Measurements from ENCODE around the gene SPART. TPM values are rescaled to one million over a fixed set of nuclear protein-coding genes. Genes with fewer than 3 reads are reported as not detected.

Gene SPART
- total and polyA plus RNA-seq, 2 of the 8 experiments (the other 6 are each of a cell fraction or from before 2014, with no cell fraction given) = 27.2 to 74.1 TPM

- POLR2A ChIA-PET (ENCODE audit: partially characterized antibody) = no interaction called here
Measured at GRCh38 chr13:36371185-36371584, 25.0 kb upstream of the SPART start.

More at GRCh38 chr13:36371185-36371584, 25.0 kb upstream of the SPART start:
- H3K4me2 ChIP-seq (ENCODE audit: insufficient read depth in 1 of 2, low read depth in 2 of 2, low read length in 2 of 2) = no peak overlapping the region
- no peak overlapping the region for H3K56ac ChIP-seq (replicated peaks; ENCODE audit: insufficient read length, low read depth, low read length)
- no peaks in the 10 kb centered on the region for H3K79me1 ChIP-seq (ENCODE audit: low read depth, low read length)
- no peak overlapping the region for H2AFZ ChIP-seq (ENCODE audit: low read length)
- no peak overlapping the region for H2BK5ac ChIP-seq (ENCODE audit: low read depth, low read length)
- no peaks in the 10 kb centered on the region for H3K79me2 ChIP-seq (ENCODE audit: control insufficient read depth in 1 of 2, insufficient read depth in 2 of 2, low read length in 2 of 2)
- H3K4ac ChIP-seq (replicated peaks; ENCODE audit: insufficient read length, low read depth, low read length) = no peak overlapping the region
- H3K4me3 ChIP-seq (ENCODE audit: extremely low read depth in 1 of 4, insufficient read depth in 2 of 4, low read depth in 3 of 4, low read length in 4 of 4) = no peak overlapping the region
- no peak overlapping the region for H2BK15ac ChIP-seq (ENCODE audit: low read length)
- H3K18ac ChIP-seq (ENCODE audit: extremely low read depth, low read length) = no peak overlapping the region
- H4K8ac ChIP-seq (ENCODE audit: extremely low read depth, insufficient read depth, low read length) = no peak overlapping the region
- peaks cover 0 to 3% (median 1%) of the 10 kb centered on the region in 4 experiments; a peak in 2 of 8 replicates for H3K36me3 ChIP-seq (ENCODE audit: control insufficient read depth in 2 of 4, insufficient read depth in 4 of 4, low read length in 3 of 4)
- WGBS, 2 experiments (ENCODE audit: extremely low coverage in 1 of 2, insufficient coverage in 1 of 2, insufficient read length in 1 of 2, insufficient replicate concordance in 2 of 2, low coverage in 1 of 2, low lambda C conversion rate in 2 of 2, missing lambda C conversion rate in 1 of 2) = 95% methylated on average over 4 of the region's 4 CpGs; no CpG with 5 or more reads in 1 of the 2 experiments
- H2BK12ac ChIP-seq (ENCODE audit: low read depth, low read length) = no peak overlapping the region
- no peaks in the 10 kb centered on the region for H3K27me3 ChIP-seq (replicated peaks in 1 of 4; ENCODE audit: control insufficient read depth in 3 of 4, extremely low read depth in 1 of 4, insufficient read depth in 3 of 4, low read length in 3 of 4)
- H3K27ac ChIP-seq (ENCODE audit: low read depth, low read length) = no peak overlapping the region
- no peak overlapping the region for H2BK20ac ChIP-seq (ENCODE audit: low read length)
- FAIRE-seq (no peak), DNase-seq (ENCODE audit: low read depth in 1 of 2, low spot score in 2 of 2) (no peak)
- no peak overlapping the region for H2BK120ac ChIP-seq (replicated peaks; ENCODE audit: low read depth, low read length)
- no peak overlapping the region for H3K9ac ChIP-seq (replicated peaks in 1 of 4; ENCODE audit: extremely low read depth in 1 of 4, low read depth in 3 of 4, low read length in 3 of 4)
- H4K20me1 ChIP-seq (replicated peaks in 1 of 2; ENCODE audit: control insufficient read depth in 1 of 2, insufficient read depth in 2 of 2, low read length in 2 of 2) = no peaks in the 10 kb centered on the region
- no peak overlapping the region for H3K23ac ChIP-seq (ENCODE audit: insufficient read length)
- no peak for TF ChIP-seq CHD2 (IDR thresholded peaks at IDR 0.05; ENCODE audit: low read length)
- TF ChIP-seq RNF2 (IDR thresholded peaks at IDR 0.05; ENCODE audit: borderline replicate concordance, low read depth, low read length, missing control alignments, poor library complexity, severe bottlenecking) = no peak
- no peak for TF ChIP-seq CHD1 (IDR thresholded peaks at IDR 0.05; ENCODE audit: low read depth, low read length)
- TF ChIP-seq, protein P1, sequence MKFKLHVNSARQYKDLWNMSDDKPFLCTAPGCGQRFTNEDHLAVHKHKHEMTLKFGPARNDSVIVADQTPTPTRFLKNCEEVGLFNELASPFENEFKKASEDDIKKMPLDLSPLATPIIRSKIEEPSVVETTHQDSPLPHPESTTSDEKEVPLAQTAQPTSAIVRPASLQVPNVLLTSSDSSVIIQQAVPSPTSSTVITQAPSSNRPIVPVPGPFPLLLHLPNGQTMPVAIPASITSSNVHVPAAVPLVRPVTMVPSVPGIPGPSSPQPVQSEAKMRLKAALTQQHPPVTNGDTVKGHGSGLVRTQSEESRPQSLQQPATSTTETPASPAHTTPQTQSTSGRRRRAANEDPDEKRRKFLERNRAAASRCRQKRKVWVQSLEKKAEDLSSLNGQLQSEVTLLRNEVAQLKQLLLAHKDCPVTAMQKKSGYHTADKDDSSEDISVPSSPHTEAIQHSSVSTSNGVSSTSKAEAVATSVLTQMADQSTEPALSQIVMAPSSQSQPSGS (IDR thresholded peaks at IDR 0.05; ENCODE audit: low read length) = no peak
- TF ChIP-seq SIN3A (conservative IDR thresholded peaks at IDR 0.05 in 1 of 2, IDR thresholded peaks at IDR 0.05 in 1 of 2; ENCODE audit: low read depth in 1 of 2, low read length in 2 of 2) = no peak
- H2AK5ac ChIP-seq (ENCODE audit: low read depth, low read length) = no peak overlapping the region
- CTCF ChIA-PET (ENCODE audit: partially characterized antibody) = interaction anchor here (3.4 kb wide), 1 partner anchor 24 kb away, joined by 20 read pairs; the partner anchor contains the start of gene SPART
- no peak overlapping the region for H4K91ac ChIP-seq (replicated peaks; ENCODE audit: insufficient read length, low read length)
- no peaks in the 10 kb centered on the region; the same call in 1 of the 2 replicates for H3K23me2 ChIP-seq (ENCODE audit: low read depth, low read length)
- no peak overlapping the region for H4K5ac ChIP-seq (ENCODE audit: insufficient read length, low read depth, low read length)
- no peaks in the 10 kb centered on the region for H3K9me3 ChIP-seq (ENCODE audit: insufficient read depth in 2 of 2, low read depth in 1 of 2, low read length in 1 of 2)
- H3K4me1 ChIP-seq (replicated peaks in 1 of 4; ENCODE audit: control insufficient read depth in 3 of 4, insufficient read depth in 4 of 4, low read length in 3 of 4) = no peaks in the 10 kb centered on the region
- no peak overlapping the region for H3K14ac ChIP-seq (ENCODE audit: insufficient read length)

Measured in H1 (cell line).